IPS-15b (cell line): Measurements from ENCODE around the gene NSUN5.
"Not testable (repeated sequence)": the region's sequence is repeated elsewhere in the genome, so short reads cannot be mapped to it uniquely, and the experiment has no call there.

Experiments
- H3K27me3 ChIP-seq: one replicate; pipeline ENCODE4 v1.6.1; 2013; ENCODE audit warnings: low read length; ENCODE audit not compliant: control insufficient read depth, insufficient read depth
- H3K36me3 ChIP-seq: one replicate; pipeline ENCODE4 v1.6.1; 2013; ENCODE audit warnings: low read length; ENCODE audit not compliant: control insufficient read depth, insufficient read depth
- H3K4me1 ChIP-seq: one replicate; pipeline ENCODE4 v1.6.1; 2013; ENCODE audit warnings: mild to moderate bottlenecking, low read length; ENCODE audit not compliant: control insufficient read depth, insufficient read depth
- H3K4me3 ChIP-seq: one replicate; pipeline ENCODE4 v1.5.1; 2013; ENCODE audit warnings: low read depth, low read length
- H3K9ac ChIP-seq: one replicate; pipeline ENCODE4 v1.6.1; 2013; ENCODE audit warnings: low read depth, mild to moderate bottlenecking, low read length
- H3K9me3 ChIP-seq: one replicate; pipeline ENCODE4 v1.6.1; 2013; ENCODE audit warnings: mild to moderate bottlenecking, low read length; ENCODE audit not compliant: control insufficient read depth, insufficient read depth

Gene NSUN5

GRCh38 chr7:73343671-73344380 is 35.2 kb upstream of the NSUN5 start:
- no peaks in the 10 kb centered on the region for H3K9me3 ChIP-seq
- H3K4me1 ChIP-seq: no peaks in the 10 kb centered on the region
- no peak overlapping the region for H3K9ac ChIP-seq
- no peaks in the 10 kb centered on the region for H3K27me3 ChIP-seq
- no peak overlapping the region for H3K4me3 ChIP-seq
- no peaks in the 10 kb centered on the region for H3K36me3 ChIP-seq

- no peaks in the 10 kb centered on the region for H3K27me3 ChIP-seq
- H3K4me3 ChIP-seq: no peak overlapping the region
- no peaks in the 10 kb centered on the region for H3K9me3 ChIP-seq
- no peaks in the 10 kb centered on the region for H3K36me3 ChIP-seq
- H3K4me1 ChIP-seq: no peaks in the 10 kb centered on the region
- no peak overlapping the region for H3K9ac ChIP-seq
Observed at GRCh38 chr7:73342645-73343044, 34.0 kb upstream of the NSUN5 start.

GRCh38 chr7:73341877-73342276 is 33.3 kb upstream of the NSUN5 start:
- no peaks in the 10 kb centered on the region for H3K4me1 ChIP-seq
- H3K36me3 ChIP-seq: no peaks in the 10 kb centered on the region
- H3K9ac ChIP-seq: no peak overlapping the region
- H3K27me3 ChIP-seq: no peaks in the 10 kb centered on the region
- no peak overlapping the region for H3K4me3 ChIP-seq
- no peaks in the 10 kb centered on the region for H3K9me3 ChIP-seq

- no peak overlapping the region for H3K9ac ChIP-seq
- H3K4me3 ChIP-seq: no peak overlapping the region
Observed at GRCh38 chr7:73340514-73340913, 31.9 kb upstream of the NSUN5 start.

GRCh38 chr7:73338321-73338720 is 29.7 kb upstream of the NSUN5 start:
- Histone ChIP-seq H3K36me3 (no peaks in the 10 kb centered on the region), H3K4me3 (no peak overlapping the region), H3K9me3 (no peaks in the 10 kb centered on the region), H3K9ac (no peak overlapping the region), H3K4me1 (no peaks in the 10 kb centered on the region), H3K27me3 (no peaks in the 10 kb centered on the region)

More at GRCh38 chr7:73340514-73340913, 31.9 kb upstream of the NSUN5 start:
- Histone ChIP-seq H3K36me3 (no peaks in the 10 kb centered on the region), H3K4me1 (no peaks in the 10 kb centered on the region), H3K9me3 (no peaks in the 10 kb centered on the region), H3K27me3 (no peaks in the 10 kb centered on the region)

- Histone ChIP-seq H3K27me3 (no peaks in the 10 kb centered on the region), H3K9me3 (no peaks in the 10 kb centered on the region), H3K9ac (no peak overlapping the region), H3K4me1 (peaks cover 4% of the 10 kb centered on the region), H3K36me3 (no peaks in the 10 kb centered on the region), H3K4me3 (no peak overlapping the region)
Observed at GRCh38 chr7:73332447-73332846, 23.8 kb upstream of the NSUN5 start.

- Histone ChIP-seq H3K4me1 (peaks cover 4% of the 10 kb centered on the region), H3K4me3 (no peak overlapping the region), H3K27me3 (no peaks in the 10 kb centered on the region), H3K9ac (no peak overlapping the region), H3K36me3 (no peaks in the 10 kb centered on the region), H3K9me3 (no peaks in the 10 kb centered on the region)
Observed at GRCh38 chr7:73330772-73331171, 22.1 kb upstream of the NSUN5 start.

GRCh38 chr7:73329861-73330581 is 21.4 kb upstream of the NSUN5 start:
- Histone ChIP-seq H3K27me3 (no peaks in the 10 kb centered on the region), H3K4me1 (peaks cover 4% of the 10 kb centered on the region)

GRCh38 chr7:73328696-73329095 is 20.1 kb upstream of the NSUN5 start:
- Histone ChIP-seq H3K9ac (no peak overlapping the region), H3K4me3 (no peak overlapping the region), H3K27me3 (no peaks in the 10 kb centered on the region), H3K4me1 (peaks cover 4% of the 10 kb centered on the region), H3K36me3 (no peaks in the 10 kb centered on the region), H3K9me3 (no peaks in the 10 kb centered on the region)

More at GRCh38 chr7:73329861-73330581, 21.4 kb upstream of the NSUN5 start:
- Histone ChIP-seq H3K9me3 (no peaks in the 10 kb centered on the region), H3K4me3 (no peak overlapping the region), H3K9ac (no peak overlapping the region), H3K36me3 (no peaks in the 10 kb centered on the region)

GRCh38 chr7:73327922-73328321 is 19.3 kb upstream of the NSUN5 start, which contains the start of the genes FKBP6 and TRIM50:
Gene FKBP6 (plus strand): TSS chr7:73328161. CDS start chr7:73328429, 268 bp downstream.
Gene TRIM50 (minus strand): TSS chr7:73328082. CDS start chr7:73324787, 3,295 bp downstream.
- not testable (repeated sequence) for H3K9me3 ChIP-seq, H3K36me3 ChIP-seq, H3K9ac ChIP-seq, H3K4me1 ChIP-seq, H3K27me3 ChIP-seq, H3K4me3 ChIP-seq

- H3K4me3 ChIP-seq, H3K36me3 ChIP-seq, H3K9me3 ChIP-seq, H3K4me1 ChIP-seq, H3K9ac ChIP-seq, H3K27me3 ChIP-seq: not testable (repeated sequence)
Observed at GRCh38 chr7:73327449-73327848, 18.8 kb upstream of the NSUN5 start.

- not testable (repeated sequence) for H3K9ac ChIP-seq, H3K4me3 ChIP-seq, H3K4me1 ChIP-seq, H3K27me3 ChIP-seq, H3K9me3 ChIP-seq, H3K36me3 ChIP-seq
Observed at GRCh38 chr7:73325424-73325823, 16.8 kb upstream of the NSUN5 start.
